ENCODE results near the gene SLC13A5.

SLC13A5 gene

DNA sequence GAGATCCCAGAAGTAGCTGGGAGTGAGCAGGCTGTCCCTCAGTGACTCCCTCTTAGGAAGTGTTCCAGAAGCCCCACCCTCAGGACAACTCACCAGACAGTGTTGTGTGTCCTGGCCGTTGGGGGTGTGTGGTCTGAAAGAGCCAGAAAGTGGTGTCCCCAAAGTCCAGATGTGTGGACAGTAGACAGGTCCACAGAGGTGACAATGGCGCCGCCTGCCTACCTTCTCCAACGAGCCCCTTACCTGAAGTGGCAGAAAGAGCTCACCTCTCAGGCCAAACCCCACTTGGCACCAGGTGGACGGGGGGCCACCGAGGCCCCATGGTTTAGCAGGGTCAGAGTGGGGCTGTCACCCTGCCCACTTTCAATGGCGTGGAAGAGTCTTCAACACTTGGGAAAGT is 41.7 kb downstream of the SLC13A5 start (continued):
- TF ChIP-seq, protein P1, sequence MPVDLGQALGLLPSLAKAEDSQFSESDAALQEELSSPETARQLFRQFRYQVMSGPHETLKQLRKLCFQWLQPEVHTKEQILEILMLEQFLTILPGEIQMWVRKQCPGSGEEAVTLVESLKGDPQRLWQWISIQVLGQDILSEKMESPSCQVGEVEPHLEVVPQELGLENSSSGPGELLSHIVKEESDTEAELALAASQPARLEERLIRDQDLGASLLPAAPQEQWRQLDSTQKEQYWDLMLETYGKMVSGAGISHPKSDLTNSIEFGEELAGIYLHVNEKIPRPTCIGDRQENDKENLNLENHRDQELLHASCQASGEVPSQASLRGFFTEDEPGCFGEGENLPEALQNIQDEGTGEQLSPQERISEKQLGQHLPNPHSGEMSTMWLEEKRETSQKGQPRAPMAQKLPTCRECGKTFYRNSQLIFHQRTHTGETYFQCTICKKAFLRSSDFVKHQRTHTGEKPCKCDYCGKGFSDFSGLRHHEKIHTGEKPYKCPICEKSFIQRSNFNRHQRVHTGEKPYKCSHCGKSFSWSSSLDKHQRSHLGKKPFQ (tag by site-specific recombination; IDR thresholded peaks at IDR 0.05): no peak

DNA sequence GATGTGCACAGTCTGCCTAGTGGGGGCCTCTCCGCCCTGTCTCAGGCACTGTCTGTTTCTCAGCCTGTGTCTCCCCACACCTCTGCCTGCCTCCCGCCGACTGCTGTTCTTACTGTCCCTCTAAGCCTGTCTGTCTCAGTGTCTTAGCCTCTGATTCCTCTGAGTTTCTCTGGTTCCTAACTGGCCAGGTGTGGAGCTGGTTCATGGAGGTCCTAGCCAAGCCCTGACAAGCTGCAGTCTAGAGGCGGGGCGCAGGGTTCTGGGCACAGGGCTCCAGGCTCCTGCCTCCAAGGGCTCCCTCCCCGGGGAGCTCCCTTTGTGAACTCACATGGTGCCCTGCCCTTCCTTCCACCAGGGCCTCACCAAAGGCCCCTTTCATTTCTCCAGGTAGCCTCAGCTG is 42.2 kb downstream of the SLC13A5 start:
- Histone ChIP-seq H3K9me3 (ENCODE audit: control insufficient read depth, insufficient read depth, low read depth, low read length) (no peaks in the 10 kb centered on the region), H3K4me1 (ENCODE audit: control insufficient read depth, insufficient read depth, low read length) (no peaks in the 10 kb centered on the region), H3K4me3 (ENCODE audit: low read depth, low read length) (no peak overlapping the region), H3K36me3 (ENCODE audit: control insufficient read depth in 2 of 2, insufficient read depth in 1 of 2, low read length in 2 of 2) (peaks cover 0 to 7% of the 10 kb centered on the region in 2 experiments; a peak in 2 of 3 replicates), H3K27ac (ENCODE audit: extremely low read depth, low read depth, low read length) (no peak overlapping the region)
- TF ChIP-seq ZFHX2 (tag by site-specific recombination; conservative IDR thresholded peaks at IDR 0.05) (no peak), ZNF433 (tag by site-specific recombination; IDR thresholded peaks at IDR 0.05; ENCODE audit: low read depth) (no peak), ZIC2 (tag by site-specific recombination; IDR thresholded peaks at IDR 0.05) (no peak), TCF7L2 (IDR thresholded peaks at IDR 0.05; ENCODE audit: borderline replicate concordance, low read depth, low read length) (no peak), ZNF530 (tag by site-specific recombination; IDR thresholded peaks at IDR 0.05; ENCODE audit: low read depth) (no peak), ZNF670 (tag by site-specific recombination; IDR thresholded peaks at IDR 0.05; ENCODE audit: low read depth) (no peak), ZNF37A (tag by site-specific recombination; IDR thresholded peaks at IDR 0.05) (no peak), ZBTB8A (tag by site-specific recombination; IDR thresholded peaks at IDR 0.05) (no peak), ZNF514 (tag by site-specific recombination; IDR thresholded peaks at IDR 0.05) (no peak), ZNF146 (tag by site-specific recombination; IDR thresholded peaks at IDR 0.05) (no peak)
- TF ChIP-seq, protein P2, sequence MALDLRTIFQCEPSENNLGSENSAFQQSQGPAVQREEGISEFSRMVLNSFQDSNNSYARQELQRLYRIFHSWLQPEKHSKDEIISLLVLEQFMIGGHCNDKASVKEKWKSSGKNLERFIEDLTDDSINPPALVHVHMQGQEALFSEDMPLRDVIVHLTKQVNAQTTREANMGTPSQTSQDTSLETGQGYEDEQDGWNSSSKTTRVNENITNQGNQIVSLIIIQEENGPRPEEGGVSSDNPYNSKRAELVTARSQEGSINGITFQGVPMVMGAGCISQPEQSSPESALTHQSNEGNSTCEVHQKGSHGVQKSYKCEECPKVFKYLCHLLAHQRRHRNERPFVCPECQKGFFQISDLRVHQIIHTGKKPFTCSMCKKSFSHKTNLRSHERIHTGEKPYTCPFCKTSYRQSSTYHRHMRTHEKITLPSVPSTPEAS (tag by site-specific recombination; IDR thresholded peaks at IDR 0.05): no peak
- POLR2A ChIA-PET: no interaction called here
- CTCF ChIA-PET: interaction anchor here (0.7 to 1.8 kb wide), 6 partner anchors 9 to 351 kb away, joined by 3 to 5 read pairs (median 3); no protein-coding TSS in a partner anchor

DNA sequence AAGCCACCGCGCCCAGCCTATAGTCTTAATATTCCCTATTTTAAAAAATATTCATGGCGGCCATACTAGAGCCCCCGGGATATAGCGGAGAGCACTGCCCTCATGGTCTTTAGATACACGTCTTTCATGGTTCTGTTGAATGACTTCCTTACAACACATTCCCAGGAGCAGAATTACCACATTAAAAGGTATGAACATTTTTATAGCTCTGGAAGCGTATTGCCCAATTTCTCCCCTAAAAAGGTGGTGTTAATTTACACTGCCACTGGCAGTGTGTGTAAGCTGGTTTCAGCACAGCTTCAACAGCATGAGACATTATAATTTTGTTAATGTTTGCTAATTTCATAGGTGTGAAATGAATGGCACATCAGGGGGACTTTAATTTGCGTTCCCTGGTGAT is 42.6 kb downstream of the SLC13A5 start:
- Histone ChIP-seq H3K4me1 (ENCODE audit: control insufficient read depth, insufficient read depth, low read length) (no peaks in the 10 kb centered on the region), H3K27ac (ENCODE audit: extremely low read depth, low read depth, low read length) (no peak overlapping the region), H3K9me3 (ENCODE audit: control insufficient read depth, insufficient read depth, low read depth, low read length) (no peaks in the 10 kb centered on the region), H3K36me3 (ENCODE audit: control insufficient read depth in 2 of 2, insufficient read depth in 1 of 2, low read length in 2 of 2) (peaks cover 0 to 7% of the 10 kb centered on the region in 2 experiments; a peak in 2 of 3 replicates), H3K4me3 (ENCODE audit: low read depth, low read length) (no peak overlapping the region)
- ChIA-PET CTCF (interaction anchor here (0.7 to 1.8 kb wide), 6 partner anchors 9 to 351 kb away, joined by 3 to 7 read pairs (median 4); no protein-coding TSS in a partner anchor), POLR2A (no interaction called here)
- TF ChIP-seq, protein P3, sequence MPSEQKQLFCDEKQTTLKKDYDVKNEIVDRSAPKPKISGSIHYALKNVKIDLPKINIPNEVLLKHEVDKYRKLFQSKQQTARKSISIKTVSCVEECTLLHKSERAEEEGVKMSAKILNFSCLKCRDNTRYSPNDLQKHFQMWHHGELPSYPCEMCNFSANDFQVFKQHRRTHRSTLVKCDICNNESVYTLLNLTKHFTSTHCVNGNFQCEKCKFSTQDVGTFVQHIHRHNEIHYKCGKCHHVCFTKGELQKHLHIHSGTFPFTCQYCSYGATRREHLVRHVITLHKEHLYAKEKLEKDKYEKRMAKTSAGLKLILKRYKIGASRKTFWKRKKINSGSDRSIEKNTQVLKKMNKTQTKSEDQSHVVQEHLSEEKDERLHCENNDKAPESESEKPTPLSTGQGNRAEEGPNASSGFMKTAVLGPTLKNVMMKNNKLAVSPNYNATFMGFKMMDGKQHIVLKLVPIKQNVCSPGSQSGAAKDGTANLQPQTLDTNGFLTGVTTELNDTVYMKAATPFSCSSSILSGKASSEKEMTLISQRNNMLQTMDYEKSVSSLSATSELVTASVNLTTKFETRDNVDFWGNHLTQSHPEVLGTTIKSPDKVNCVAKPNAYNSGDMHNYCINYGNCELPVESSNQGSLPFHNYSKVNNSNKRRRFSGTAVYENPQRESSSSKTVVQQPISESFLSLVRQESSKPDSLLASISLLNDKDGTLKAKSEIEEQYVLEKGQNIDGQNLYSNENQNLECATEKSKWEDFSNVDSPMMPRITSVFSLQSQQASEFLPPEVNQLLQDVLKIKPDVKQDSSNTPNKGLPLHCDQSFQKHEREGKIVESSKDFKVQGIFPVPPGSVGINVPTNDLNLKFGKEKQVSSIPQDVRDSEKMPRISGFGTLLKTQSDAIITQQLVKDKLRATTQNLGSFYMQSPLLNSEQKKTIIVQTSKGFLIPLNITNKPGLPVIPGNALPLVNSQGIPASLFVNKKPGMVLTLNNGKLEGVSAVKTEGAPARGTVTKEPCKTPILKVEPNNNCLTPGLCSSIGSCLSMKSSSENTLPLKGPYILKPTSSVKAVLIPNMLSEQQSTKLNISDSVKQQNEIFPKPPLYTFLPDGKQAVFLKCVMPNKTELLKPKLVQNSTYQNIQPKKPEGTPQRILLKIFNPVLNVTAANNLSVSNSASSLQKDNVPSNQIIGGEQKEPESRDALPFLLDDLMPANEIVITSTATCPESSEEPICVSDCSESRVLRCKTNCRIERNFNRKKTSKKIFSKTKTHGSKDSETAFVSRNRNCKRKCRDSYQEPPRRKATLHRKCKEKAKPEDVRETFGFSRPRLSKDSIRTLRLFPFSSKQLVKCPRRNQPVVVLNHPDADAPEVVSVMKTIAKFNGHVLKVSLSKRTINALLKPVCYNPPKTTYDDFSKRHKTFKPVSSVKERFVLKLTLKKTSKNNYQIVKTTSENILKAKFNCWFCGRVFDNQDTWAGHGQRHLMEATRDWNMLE (tag by site-specific recombination; conservative IDR thresholded peaks at IDR 0.05; ENCODE audit: low read depth): no peak
- TF ChIP-seq, protein P4, sequence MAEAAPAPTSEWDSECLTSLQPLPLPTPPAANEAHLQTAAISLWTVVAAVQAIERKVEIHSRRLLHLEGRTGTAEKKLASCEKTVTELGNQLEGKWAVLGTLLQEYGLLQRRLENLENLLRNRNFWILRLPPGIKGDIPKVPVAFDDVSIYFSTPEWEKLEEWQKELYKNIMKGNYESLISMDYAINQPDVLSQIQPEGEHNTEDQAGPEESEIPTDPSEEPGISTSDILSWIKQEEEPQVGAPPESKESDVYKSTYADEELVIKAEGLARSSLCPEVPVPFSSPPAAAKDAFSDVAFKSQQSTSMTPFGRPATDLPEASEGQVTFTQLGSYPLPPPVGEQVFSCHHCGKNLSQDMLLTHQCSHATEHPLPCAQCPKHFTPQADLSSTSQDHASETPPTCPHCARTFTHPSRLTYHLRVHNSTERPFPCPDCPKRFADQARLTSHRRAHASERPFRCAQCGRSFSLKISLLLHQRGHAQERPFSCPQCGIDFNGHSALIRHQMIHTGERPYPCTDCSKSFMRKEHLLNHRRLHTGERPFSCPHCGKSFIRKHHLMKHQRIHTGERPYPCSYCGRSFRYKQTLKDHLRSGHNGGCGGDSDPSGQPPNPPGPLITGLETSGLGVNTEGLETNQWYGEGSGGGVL (tag by site-specific recombination; IDR thresholded peaks at IDR 0.05): no peak
- TF ChIP-seq ZNF510 (tag by site-specific recombination; IDR thresholded peaks at IDR 0.05; ENCODE audit: insufficient replicate concordance) (no peak), SETDB1 (IDR thresholded peaks at IDR 0.05; ENCODE audit: insufficient read length, low read length) (no peak), SCRT1 (tag by site-specific recombination; IDR thresholded peaks at IDR 0.05; ENCODE audit: borderline replicate concordance) (no peak), KLF8 (tag by site-specific recombination; IDR thresholded peaks at IDR 0.05) (no peak), ZNF214 (tag by site-specific recombination; IDR thresholded peaks at IDR 0.05; ENCODE audit: borderline replicate concordance) (no peak), ZNF302 (tag by site-specific recombination; IDR thresholded peaks at IDR 0.05; ENCODE audit: low read depth) (no peak), ZNF544 (tag by site-specific recombination; IDR thresholded peaks at IDR 0.05) (no peak), ZNF239 (tag by site-specific recombination; IDR thresholded peaks at IDR 0.05) (no peak)
- TF ChIP-seq, protein P5, sequence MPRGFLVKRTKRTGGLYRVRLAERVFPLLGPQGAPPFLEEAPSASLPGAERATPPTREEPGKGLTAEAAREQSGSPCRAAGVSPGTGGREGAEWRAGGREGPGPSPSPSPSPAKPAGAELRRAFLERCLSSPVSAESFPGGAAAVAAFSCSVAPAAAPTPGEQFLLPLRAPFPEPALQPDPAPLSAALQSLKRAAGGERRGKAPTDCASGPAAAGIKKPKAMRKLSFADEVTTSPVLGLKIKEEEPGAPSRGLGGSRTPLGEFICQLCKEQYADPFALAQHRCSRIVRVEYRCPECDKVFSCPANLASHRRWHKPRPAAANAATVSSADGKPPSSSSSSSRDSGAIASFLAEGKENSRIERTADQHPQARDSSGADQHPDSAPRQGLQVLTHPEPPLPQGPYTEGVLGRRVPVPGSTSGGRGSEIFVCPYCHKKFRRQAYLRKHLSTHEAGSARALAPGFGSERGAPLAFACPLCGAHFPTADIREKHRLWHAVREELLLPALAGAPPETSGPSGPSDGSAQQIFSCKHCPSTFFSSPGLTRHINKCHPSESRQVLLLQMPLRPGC (tag by site-specific recombination; IDR thresholded peaks at IDR 0.05): no peak

Data from HEK293 (cell line).